ENCODE results near the gene TMEM204.

The TMEM204 gene

DNA sequence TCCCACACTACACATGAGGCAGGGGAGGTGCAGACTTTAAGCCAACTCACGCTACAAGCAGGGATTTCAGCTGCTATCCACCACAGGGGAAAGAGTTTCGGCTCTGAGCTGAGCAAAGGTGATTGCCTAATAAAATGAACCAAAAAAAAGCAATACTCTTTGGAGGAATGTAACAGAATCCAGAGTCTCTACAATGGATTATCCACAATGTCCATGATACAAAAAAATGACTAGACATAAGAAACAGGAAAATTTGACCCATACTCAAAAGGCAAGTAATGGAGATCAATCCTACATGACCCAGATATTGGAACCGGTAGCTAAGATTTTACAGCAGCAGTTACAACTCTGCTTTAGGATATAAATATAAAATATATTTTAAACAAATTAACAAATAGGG, 19.0 kb upstream of the TMEM204 start:
- no peak for ATAC-seq
- TF ChIP-seq, protein P1, sequence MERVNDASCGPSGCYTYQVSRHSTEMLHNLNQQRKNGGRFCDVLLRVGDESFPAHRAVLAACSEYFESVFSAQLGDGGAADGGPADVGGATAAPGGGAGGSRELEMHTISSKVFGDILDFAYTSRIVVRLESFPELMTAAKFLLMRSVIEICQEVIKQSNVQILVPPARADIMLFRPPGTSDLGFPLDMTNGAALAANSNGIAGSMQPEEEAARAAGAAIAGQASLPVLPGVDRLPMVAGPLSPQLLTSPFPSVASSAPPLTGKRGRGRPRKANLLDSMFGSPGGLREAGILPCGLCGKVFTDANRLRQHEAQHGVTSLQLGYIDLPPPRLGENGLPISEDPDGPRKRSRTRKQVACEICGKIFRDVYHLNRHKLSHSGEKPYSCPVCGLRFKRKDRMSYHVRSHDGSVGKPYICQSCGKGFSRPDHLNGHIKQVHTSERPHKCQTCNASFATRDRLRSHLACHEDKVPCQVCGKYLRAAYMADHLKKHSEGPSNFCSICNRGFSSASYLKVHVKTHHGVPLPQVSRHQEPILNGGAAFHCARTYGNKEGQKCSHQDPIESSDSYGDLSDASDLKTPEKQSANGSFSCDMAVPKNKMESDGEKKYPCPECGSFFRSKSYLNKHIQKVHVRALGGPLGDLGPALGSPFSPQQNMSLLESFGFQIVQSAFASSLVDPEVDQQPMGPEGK (CRISPR knock-in tag; IDR thresholded peaks at IDR 0.05; ENCODE audit: borderline replicate concordance) = no peak
- TF ChIP-seq PPARA (CRISPR knock-in tag; IDR thresholded peaks at IDR 0.05; ENCODE audit: borderline replicate concordance) = no peak
- no peak for TF ChIP-seq ESRRG (CRISPR knock-in tag; IDR thresholded peaks at IDR 0.05)
- TF ChIP-seq ARNTL (CRISPR knock-in tag; IDR thresholded peaks at IDR 0.05; ENCODE audit: borderline replicate concordance, low read depth) = no peak
- TF ChIP-seq ZNF565 (CRISPR knock-in tag; conservative IDR thresholded peaks at IDR 0.05; ENCODE audit: low read depth) = no peak
- TF ChIP-seq, protein P2, sequence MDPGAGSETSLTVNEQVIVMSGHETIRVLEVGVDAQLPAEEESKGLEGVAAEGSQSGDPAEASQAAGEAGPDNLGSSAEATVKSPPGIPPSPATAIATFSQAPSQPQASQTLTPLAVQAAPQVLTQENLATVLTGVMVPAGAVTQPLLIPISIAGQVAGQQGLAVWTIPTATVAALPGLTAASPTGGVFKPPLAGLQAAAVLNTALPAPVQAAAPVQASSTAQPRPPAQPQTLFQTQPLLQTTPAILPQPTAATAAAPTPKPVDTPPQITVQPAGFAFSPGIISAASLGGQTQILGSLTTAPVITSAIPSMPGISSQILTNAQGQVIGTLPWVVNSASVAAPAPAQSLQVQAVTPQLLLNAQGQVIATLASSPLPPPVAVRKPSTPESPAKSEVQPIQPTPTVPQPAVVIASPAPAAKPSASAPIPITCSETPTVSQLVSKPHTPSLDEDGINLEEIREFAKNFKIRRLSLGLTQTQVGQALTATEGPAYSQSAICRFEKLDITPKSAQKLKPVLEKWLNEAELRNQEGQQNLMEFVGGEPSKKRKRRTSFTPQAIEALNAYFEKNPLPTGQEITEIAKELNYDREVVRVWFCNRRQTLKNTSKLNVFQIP (CRISPR knock-in tag; IDR thresholded peaks at IDR 0.05; ENCODE audit: borderline replicate concordance, low read depth) = no peak
- TF ChIP-seq, protein P3, sequence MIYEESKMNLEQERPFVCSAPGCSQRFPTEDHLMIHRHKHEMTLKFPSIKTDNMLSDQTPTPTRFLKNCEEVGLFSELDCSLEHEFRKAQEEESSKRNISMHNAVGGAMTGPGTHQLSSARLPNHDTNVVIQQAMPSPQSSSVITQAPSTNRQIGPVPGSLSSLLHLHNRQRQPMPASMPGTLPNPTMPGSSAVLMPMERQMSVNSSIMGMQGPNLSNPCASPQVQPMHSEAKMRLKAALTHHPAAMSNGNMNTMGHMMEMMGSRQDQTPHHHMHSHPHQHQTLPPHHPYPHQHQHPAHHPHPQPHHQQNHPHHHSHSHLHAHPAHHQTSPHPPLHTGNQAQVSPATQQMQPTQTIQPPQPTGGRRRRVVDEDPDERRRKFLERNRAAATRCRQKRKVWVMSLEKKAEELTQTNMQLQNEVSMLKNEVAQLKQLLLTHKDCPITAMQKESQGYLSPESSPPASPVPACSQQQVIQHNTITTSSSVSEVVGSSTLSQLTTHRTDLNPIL (CRISPR knock-in tag; IDR thresholded peaks at IDR 0.05; ENCODE audit: low read depth) = no peak
- TF ChIP-seq TCF4 (CRISPR knock-in tag; IDR thresholded peaks at IDR 0.05; ENCODE audit: borderline replicate concordance) = no peak
- TF ChIP-seq ZNF70 (CRISPR knock-in tag; IDR thresholded peaks at IDR 0.05) = no peak
- TF ChIP-seq, protein P4, sequence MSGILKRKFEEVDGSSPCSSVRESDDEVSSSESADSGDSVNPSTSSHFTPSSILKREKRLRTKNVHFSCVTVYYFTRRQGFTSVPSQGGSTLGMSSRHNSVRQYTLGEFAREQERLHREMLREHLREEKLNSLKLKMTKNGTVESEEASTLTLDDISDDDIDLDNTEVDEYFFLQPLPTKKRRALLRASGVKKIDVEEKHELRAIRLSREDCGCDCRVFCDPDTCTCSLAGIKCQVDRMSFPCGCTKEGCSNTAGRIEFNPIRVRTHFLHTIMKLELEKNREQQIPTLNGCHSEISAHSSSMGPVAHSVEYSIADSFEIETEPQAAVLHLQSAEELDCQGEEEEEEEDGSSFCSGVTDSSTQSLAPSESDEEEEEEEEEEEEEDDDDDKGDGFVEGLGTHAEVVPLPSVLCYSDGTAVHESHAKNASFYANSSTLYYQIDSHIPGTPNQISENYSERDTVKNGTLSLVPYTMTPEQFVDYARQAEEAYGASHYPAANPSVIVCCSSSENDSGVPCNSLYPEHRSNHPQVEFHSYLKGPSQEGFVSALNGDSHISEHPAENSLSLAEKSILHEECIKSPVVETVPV (CRISPR knock-in tag; IDR thresholded peaks at IDR 0.05) = no peak
- TF ChIP-seq ZC3H10 (CRISPR knock-in tag; IDR thresholded peaks at IDR 0.05) = no peak
- no peak for TF ChIP-seq GLIS3 (CRISPR knock-in tag; IDR thresholded peaks at IDR 0.05)
- TF ChIP-seq TOX (CRISPR knock-in tag; IDR thresholded peaks at IDR 0.05; ENCODE audit: borderline replicate concordance) = no peak
- TF ChIP-seq OSR1 (CRISPR knock-in tag; IDR thresholded peaks at IDR 0.05) = no peak
- no peak for TF ChIP-seq ZNF8 (CRISPR knock-in tag; IDR thresholded peaks at IDR 0.05)
- TF ChIP-seq ISL1 (CRISPR knock-in tag; IDR thresholded peaks at IDR 0.05) = no peak
- TF ChIP-seq RARB (CRISPR knock-in tag; IDR thresholded peaks at IDR 0.05) = no peak
- no peak for TF ChIP-seq BACH2 (CRISPR knock-in tag; IDR thresholded peaks at IDR 0.05; ENCODE audit: borderline replicate concordance)
- TF ChIP-seq SNAI2 (CRISPR knock-in tag; IDR thresholded peaks at IDR 0.05) = no peak

DNA sequence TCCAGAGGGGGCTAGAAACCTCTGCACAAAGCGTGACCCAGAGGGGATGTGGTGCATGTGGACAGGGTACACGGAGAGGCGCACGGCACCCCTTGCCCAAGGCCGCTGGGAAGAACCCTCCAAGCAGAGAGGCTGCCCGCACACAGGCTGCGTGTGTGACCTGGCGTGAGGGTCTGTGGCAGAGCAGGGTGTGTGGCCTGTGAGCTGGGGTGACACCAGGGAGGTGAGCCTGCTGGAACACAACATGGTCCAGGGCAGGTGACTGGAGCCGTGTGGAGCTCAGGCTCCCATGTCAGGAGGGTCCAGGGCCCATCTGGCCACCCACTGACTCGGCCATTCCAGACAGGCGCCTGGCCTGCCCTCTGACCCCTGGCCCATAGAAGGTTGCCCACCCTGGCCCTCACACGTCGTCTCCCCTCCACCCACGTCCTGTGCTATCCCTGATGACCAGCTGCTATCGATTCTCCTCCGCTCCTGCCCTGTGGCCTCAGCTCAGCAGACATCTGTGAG, 14.8 kb upstream of the TMEM204 start:
- ATAC-seq = no peak

DNA sequence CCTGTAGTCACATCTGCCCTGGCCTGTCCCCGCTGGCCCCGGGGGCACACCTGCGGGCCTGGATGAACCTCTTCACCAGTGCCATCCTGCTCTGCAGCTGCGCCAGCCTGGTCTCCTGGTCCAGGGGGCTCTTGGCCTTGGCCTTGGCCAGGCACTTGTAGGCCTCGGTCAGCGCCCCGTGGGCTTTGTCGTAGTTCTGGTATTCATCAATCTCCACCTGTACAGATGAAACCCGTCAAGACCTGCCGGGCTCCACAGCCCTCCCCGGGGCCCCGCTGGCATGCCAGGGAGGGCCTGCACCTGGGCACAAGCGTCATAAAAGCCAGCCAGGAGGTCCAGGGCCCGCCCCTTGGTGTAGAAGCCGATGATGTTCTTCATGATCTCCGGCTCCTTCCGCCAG, 13.6 kb upstream of the TMEM204 start:
- no peak for ATAC-seq
- TF ChIP-seq, protein P4 (CRISPR knock-in tag; IDR thresholded peaks at IDR 0.05) = no peak
- no peak for TF ChIP-seq GLIS3 (CRISPR knock-in tag; IDR thresholded peaks at IDR 0.05)

More for the DNA sequence above, 14.8 kb upstream of the TMEM204 start:
- no peak for TF ChIP-seq ZNF8 (CRISPR knock-in tag; IDR thresholded peaks at IDR 0.05)
- TF ChIP-seq SNAI2 (CRISPR knock-in tag; IDR thresholded peaks at IDR 0.05) = no peak
- TF ChIP-seq CSDC2 (CRISPR knock-in tag; IDR thresholded peaks at IDR 0.05) = no peak
- TF ChIP-seq ARNTL (CRISPR knock-in tag; IDR thresholded peaks at IDR 0.05; ENCODE audit: borderline replicate concordance, low read depth) = no peak
- TF ChIP-seq GLIS3 (CRISPR knock-in tag; IDR thresholded peaks at IDR 0.05) = no peak
- TF ChIP-seq BACH2 (CRISPR knock-in tag; IDR thresholded peaks at IDR 0.05; ENCODE audit: borderline replicate concordance) = no peak

DNA sequence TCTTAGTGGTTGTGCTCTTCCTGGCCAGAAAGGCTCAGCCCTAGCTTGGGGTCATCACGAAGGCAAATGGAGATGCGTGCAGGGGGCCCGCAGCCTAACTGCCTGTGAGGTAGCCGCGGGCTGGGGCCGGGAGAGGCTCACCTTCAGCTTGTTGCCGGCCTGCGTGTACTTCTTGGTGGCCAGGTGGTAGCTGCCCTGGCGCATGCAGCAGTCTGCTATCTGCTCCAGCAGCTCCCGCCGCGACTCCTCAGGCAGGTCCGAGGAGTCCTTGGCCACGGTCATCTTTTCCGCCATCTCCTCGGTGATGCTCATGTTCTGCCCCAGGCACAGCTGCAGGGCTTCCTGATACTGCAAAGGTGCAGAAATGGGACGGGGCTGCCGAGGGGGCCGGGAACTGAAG, 13.0 kb upstream of the TMEM204 start:
- no peak for ATAC-seq
- TF ChIP-seq ZNF8 (CRISPR knock-in tag; IDR thresholded peaks at IDR 0.05) = no peak
- no peak for TF ChIP-seq OSR1 (CRISPR knock-in tag; IDR thresholded peaks at IDR 0.05)
- no peak for TF ChIP-seq ZC3H10 (CRISPR knock-in tag; IDR thresholded peaks at IDR 0.05)
- TF ChIP-seq, protein P2 (CRISPR knock-in tag; IDR thresholded peaks at IDR 0.05; ENCODE audit: borderline replicate concordance, low read depth) = no peak
- no peak for TF ChIP-seq SNAI2 (CRISPR knock-in tag; IDR thresholded peaks at IDR 0.05)
- TF ChIP-seq BACH2 (CRISPR knock-in tag; IDR thresholded peaks at IDR 0.05; ENCODE audit: borderline replicate concordance) = no peak
- no peak for TF ChIP-seq TCF4 (CRISPR knock-in tag; IDR thresholded peaks at IDR 0.05; ENCODE audit: borderline replicate concordance)
- TF ChIP-seq PPARA (CRISPR knock-in tag; IDR thresholded peaks at IDR 0.05; ENCODE audit: borderline replicate concordance) = no peak
- no peak for TF ChIP-seq TOX (CRISPR knock-in tag; IDR thresholded peaks at IDR 0.05; ENCODE audit: borderline replicate concordance)
- no peak for TF ChIP-seq ZFP3 (CRISPR knock-in tag; IDR thresholded peaks at IDR 0.05)
- TF ChIP-seq ZNF565 (CRISPR knock-in tag; conservative IDR thresholded peaks at IDR 0.05; ENCODE audit: low read depth) = no peak
- TF ChIP-seq, protein P5, sequence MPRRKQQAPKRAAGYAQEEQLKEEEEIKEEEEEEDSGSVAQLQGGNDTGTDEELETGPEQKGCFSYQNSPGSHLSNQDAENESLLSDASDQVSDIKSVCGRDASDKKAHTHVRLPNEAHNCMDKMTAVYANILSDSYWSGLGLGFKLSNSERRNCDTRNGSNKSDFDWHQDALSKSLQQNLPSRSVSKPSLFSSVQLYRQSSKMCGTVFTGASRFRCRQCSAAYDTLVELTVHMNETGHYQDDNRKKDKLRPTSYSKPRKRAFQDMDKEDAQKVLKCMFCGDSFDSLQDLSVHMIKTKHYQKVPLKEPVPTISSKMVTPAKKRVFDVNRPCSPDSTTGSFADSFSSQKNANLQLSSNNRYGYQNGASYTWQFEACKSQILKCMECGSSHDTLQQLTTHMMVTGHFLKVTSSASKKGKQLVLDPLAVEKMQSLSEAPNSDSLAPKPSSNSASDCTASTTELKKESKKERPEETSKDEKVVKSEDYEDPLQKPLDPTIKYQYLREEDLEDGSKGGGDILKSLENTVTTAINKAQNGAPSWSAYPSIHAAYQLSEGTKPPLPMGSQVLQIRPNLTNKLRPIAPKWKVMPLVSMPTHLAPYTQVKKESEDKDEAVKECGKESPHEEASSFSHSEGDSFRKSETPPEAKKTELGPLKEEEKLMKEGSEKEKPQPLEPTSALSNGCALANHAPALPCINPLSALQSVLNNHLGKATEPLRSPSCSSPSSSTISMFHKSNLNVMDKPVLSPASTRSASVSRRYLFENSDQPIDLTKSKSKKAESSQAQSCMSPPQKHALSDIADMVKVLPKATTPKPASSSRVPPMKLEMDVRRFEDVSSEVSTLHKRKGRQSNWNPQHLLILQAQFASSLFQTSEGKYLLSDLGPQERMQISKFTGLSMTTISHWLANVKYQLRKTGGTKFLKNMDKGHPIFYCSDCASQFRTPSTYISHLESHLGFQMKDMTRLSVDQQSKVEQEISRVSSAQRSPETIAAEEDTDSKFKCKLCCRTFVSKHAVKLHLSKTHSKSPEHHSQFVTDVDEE (CRISPR knock-in tag; IDR thresholded peaks at IDR 0.05) = no peak
- TF ChIP-seq ZNF70 (CRISPR knock-in tag; IDR thresholded peaks at IDR 0.05) = no peak
